DMS153 treated with DMSO at 0.1 percent for 48 hours (cell line): ENCODE results near the gene ERICH2.
"Not testable (repeated sequence)": the region's sequence is repeated elsewhere in the genome, so short reads cannot be mapped to it uniquely, and the experiment has no call there.

Source experiments
- DNase-seq: peaks from one replicate; lab custom pipeline; 2025; ENCODE audit not compliant: unreplicated experiment; lab: John Stamatoyannopoulos, UW

ERICH2 gene, protein sequence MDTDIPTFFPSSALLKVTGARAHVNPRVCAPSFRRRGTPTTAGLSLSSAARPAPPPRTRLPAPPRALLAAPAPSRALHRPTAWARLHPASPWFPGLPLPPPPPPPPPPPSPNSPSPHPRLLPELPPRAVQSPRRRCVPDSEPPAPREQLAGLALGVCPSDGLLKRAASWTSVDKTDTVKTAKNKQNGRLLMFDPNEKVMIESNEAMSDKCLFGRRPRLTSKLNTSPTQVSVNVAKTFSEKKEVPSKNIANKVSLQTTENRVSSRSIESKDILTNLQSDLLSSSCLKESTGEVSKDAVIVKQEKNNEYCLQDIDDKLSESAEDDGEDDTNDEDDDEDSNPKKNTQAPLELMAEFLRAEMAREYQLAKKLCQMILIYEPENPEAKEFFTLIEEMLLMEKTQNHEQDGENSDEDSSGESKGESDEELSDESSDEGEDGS

DNA sequence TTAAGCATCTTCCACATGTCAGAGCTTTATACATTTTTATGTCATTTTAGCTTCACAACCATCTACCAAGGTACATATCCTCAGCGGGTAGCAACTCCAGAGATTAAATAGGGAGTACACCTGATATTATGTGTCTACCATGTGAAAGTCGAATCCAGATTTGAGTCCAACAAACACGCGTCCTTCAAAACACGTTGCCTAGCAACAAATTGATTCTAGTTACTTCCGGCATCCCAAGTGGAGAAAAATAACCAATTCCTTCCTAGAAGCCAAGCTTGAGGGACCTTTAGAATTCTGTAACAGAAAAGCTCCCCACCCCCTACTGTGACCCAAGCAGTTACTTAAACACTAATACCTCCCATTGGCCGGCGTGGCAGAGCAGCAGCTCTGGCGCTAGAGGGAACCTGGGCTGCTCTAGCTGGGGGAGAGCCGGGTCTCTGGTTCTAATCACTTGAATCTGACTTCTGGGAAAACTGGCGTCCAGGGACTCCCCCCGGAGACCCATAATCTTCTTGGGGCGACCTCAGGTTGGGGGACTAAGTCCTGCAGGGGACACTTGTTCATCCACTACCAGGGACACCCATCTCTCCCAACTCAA is at the start of gene ERICH2:
ERICH2 (plus strand) TSS at position 371 of the 598 bp plus-strand sequence. CDS start 304 bp downstream, outside the sequence.
- DNase-seq, result peak; percentile 72

DNA sequence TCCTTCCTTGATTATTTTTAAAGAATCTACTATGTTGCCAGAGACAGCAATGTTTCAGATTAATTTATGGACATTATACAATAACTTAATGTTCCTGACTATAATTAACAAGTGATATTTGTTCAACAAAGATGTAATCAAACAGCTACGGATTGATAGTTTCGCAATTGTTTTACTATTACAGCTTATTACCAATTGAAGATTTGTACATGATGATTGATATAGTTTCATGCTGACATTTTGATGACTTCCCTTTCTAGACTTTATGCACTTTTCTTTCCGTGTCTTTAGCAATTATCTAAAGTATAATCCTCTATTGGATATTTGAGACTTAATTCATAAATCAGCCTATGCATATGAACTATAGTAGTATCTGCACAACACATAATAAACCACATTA is 48.5 kb upstream of the ERICH2 start:
- no peak for DNase-seq

DNA sequence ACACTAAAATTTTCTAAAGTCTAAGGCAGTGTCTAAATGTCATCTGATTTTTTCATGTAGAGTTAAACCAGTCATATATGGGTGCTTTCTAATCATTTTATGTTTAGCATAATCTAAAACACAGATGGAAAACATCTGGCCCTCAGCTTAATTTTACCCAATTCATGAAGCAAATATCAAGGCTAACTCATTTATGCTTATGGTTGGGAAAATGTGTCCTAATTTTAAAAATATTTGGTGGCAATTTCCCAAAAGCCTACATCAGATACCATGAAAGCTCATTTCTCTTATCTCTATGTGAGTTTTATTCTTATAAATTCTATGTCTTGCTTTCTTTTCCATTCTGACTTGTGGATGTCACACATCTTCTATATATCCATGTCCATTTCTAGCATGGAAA is 47.9 kb upstream of the ERICH2 start:
- DNase-seq, result no peak

DNA sequence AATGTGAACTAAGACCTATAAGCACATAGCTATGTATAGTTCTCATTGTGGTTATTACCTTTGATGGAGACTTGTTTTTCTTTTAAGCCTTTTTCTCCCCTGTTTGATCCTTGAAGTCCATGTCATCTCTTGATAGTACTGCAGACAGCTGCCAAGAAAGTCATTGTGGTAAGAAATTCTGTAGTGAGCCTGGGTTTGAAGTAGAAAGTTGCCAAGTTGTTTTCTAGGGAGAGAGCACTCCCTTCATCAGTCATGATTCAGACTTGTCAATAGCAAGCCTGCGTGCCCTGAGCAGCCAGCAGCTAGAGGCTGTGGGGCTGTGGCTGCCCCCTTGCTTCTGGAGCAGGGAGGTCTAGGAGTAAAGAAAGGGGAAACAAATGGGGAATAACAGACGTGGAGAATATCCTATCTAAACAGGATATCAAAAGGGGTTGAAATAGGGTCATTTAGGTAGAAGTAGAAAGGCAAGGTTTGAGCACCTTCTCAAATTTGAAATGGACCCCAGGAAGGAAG is 46.7 kb upstream of the ERICH2 start:
- no peak for DNase-seq

DNA sequence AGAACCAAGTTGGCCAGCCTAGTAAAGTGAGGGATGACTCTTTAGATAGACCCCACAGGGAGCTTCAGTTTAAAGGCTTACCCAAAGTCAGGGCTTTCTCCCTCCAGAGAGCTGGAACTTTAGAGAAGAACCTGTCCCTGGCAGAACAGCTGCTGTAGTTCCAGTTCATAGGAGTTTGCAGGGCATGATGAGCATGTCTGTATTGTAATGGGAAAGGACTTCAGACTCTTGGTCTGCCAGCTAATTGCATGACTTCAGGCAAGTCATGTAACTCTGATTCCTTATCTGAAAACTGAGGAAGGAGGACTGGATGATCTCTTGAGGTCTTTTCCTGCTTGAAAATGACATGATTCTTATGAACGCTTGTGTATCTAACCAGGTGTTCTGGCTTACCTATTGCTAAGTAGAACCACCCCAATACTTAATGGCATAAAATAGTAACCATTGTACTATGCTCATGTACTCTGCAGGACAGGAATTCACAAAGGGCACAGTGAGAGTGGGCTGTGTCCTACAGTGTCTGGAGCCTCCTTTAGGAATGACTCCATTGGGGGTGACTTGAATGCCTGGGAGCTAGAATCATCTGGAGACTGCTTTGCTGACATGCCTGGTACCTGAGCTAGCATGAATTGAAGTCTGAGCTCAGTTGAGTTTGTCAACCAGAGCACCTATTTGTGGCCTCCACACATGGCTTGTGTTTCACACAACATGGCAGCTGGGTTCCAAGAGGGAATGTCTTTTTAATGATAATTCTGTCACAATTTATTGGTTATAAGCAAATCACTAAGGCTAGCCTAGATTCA is 36.2 kb upstream of the ERICH2 start:
- DNase-seq, result no peak

DNA sequence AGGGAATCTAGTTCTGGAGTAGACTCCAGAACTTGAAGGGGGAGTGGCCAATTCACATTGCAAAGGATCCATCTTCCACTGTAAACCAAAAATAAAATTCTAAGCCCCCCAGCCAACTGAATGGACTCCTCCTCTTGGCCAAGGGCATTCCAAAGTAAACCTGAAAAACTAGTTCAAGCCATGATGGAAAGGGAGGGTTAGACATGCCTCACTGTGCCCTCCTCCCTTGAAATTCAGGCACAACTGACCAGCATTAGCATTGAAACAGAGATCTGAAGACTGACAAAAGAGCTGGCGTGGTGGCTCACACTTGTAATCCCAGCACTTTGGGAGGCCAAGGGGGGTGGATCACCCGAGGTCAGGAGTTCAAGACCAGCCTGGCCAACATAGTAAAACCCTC is 35.6 kb upstream of the ERICH2 start:
- not testable (repeated sequence) for DNase-seq

DNA sequence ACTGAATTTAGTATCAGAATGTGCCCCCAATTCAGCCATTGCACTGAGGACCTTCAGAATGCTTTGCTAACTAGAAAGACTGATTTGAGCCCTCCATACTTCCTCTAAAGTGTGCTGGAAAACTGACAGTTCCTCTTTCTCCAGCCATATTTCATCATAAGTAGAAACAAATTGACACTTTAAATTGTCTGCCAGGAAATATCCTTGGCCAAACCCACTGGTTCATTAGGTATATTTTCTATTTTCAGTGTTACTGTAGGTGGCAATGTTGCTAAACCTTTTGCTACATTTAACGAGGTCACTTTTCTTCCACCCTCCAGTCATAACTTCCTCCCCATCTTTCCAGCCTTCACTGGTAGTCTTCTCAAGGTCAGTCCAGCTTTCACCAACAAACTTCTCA is 33.5 kb upstream of the ERICH2 start:
- no peak for DNase-seq

DNA sequence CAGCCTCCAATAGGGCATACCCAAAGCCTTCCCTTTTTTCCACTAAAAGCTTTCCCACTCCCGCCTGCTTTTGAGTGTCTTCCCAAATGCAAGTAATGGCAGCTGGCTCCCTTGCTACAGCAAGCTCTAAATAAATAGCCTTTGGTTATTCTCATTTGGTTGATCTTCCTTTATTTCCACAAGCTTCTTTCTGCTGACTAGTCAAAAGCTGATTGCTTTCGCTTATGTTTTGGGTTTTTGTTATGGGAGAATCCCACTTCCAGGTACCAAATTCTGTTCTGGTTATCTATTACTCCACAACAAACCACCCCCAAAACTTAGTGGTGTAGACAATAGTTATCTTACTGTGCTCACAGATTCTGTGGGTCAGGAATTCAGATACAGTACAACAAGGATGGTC is 32.8 kb upstream of the ERICH2 start:
- no peak for DNase-seq

DNA sequence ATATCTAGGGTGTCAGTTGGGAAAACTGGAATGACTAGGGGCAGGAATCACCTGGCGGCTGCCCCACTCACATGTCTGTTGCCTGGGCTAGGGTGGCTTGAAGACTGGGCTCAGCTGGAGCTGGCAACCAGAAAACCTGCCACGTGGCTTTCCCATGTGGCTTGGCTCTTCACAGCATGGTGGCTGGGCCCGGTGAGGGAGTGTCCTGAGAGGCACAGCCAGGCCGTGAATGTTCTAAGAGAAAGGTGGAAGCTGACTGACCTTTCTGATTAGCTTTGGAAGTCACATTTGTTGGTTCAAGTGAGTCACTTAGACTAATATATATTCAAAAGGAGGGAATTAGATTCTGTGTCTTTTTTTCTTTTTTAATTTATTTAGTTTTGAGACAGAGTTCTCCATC is 32.4 kb upstream of the ERICH2 start:
- no peak for DNase-seq

DNA sequence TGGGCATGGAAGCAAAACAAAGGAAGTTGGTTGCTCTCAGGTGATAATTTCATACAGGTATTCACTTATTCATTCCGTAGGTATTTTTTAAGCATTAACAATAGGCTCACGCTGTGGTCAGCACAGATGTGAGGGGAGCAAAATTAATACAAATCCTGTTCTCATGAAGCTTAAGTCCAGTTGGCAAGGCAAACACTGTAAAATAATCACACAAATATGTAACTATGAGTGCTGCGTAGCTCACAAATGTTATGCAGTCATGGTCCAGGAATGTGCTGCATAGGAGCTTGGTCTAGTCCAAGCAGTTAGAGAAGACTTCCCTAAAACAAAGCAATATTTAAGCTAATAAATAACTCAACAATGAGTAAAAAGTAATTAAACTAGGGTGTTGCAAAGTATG is 31.1 kb upstream of the ERICH2 start:
- DNase-seq, result no peak

DNA sequence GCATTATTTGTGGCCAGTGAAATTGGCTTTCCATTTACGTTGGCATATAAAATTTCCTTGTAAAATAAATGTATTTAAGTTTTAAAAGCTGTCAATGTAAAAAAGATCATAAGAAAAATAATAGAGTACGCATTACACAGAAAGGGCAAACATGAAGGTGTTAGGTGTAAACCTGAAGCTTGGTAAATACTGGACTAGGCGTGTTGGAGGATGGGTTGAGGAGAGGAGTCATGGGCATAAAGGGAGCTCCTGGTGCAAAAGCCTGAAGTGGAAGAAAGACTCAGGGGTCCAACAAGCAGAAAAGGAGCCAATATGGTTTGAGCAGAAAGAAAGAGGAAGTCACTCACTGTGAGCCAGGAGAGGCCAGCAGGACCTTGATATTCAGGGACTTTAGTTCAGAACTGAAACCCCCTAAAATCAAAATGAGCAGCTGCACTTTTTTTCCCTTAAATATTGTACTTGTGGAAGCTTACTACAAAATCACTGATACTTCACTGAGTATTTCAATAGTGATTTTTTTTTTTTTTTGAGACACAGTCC is 30.6 kb upstream of the ERICH2 start:
- no peak for DNase-seq

DNA sequence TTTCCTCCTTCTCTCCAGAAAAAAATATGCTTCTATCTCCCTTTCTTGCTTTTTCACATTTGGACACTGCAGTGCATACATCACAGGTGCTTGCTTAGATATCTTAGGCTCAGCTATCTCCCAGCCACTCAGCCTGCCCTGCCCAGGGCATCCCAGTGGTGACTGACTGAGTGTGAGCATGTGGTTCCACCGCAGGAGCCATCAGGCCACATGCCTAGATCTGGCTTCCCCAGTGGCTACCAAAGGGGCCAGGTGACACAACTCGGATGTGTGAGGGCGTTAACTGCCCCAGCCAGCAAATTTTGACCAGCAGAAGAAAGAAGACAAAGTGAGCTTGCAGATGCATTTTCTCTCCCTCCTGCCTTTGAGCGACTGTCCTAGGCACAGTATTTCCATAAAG is 29.5 kb upstream of the ERICH2 start:
- DNase-seq, result no peak

DNA sequence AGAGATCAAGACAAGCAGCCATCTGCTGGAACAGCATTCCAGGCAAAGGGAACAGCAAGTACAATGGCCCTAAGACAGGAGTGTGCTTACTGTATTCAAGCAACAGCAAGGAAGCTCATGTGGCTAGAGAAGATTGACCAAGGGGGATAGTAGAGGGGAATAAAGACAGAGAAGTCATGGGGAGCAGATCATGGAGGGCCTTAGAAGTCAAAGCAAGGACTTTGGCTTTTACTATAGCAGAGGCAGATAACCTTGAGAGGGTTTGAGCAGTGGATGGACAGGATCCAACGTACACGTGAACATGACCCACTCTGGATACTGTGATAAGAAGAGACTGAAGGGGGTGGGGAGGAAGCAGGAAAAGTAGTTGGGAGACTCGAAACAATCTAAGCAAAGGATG is 28.2 kb upstream of the ERICH2 start:
- DNase-seq, result no peak

DNA sequence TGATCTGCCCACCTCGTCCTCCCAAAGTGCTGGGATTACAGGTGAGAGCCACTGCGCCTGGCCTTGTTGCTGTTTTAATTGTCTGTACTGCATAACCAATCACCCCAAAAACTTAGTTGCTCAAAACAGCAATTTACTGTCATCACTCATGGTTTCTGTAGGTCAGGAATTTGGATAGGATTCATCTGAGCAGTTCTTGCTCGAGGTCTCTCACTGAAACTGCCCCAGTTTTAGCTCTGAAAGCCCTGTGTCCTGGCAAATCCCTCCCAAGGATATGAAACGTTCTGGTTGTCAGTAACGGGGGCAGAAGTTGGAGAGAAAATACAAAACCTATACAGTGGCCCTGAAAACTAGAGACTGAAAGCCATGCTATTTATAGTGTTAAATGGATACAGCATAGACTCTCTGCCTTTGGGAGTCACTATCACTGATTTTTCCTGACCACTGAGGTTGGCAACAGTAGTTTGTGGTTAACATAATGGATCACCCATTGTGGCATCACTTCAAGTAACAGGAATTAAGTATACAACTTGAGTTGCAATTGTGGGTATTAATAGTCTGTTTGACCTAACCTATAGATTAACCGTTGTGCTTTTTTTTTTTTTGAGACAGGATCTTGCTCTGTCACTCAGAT is 27.2 kb upstream of the ERICH2 start:
- DNase-seq, result no peak

DNA sequence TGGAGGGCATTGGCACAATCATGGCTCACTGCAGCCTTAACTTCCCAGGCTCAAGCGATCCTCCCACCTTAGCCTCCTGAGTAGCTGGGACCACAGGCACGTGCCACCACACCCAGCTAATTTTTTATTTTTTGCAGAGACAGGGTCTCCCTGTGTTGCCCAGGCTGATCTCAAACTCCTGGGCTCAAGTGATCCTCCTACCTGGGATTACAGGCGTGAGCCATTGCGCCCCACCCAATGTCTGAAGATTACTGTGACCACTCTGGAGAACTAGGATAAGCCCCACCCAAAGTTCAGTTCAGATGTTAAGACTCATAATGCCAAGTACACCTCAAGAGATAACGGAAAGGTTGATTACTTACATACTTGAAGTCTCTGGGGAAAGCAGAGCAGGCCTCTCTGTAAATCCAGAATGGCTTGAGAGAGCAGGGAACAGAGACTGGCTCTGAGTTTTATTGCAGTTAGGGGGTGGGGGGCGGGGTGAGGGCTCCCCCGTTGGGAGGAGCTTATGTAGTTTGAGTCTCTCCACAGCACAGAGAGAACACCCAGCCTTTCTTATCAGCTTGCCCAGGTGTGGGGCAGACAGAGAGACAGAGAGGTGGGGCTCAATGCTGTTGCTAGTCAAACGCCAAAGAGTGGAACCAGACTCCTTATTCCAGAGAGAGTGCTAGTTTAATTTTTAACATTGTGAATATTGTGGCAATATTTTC is 26.5 kb upstream of the ERICH2 start:
- DNase-seq, result no peak

DNA sequence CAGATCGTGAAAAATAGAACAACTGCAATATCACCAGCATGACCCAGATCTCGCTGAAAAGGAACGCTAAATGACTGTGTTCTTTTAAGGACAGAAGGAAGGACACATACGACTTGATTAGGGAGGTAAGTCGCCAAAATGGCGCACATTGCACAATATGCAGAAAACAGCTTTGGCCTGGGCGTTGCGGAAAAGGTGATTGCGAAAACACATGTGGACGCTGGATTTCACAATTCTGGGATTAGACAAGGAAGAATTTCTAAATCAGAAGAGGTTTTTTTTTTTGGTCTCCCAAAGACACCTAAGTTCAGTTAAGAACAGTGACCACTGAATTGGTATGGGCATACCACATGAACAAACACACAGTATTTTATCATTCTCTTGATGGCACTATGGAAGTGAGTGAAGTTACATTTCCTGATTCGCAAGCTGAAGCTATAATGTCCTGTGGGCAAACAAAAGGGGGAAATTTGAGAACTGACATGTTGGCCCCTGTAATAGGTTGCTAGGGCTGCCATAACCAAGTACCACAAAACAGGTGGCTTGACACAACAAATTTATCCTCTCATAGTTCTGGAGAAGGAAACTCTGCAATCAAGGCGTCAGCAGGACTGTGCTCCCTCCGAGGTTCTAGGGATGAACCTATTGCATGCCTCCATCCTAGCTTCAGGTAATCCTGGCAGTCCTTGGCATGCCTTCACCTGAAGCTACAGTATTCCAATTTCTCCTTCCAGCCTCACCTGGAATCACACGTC is 25.8 kb upstream of the ERICH2 start:
- DNase-seq, result no peak

DNA sequence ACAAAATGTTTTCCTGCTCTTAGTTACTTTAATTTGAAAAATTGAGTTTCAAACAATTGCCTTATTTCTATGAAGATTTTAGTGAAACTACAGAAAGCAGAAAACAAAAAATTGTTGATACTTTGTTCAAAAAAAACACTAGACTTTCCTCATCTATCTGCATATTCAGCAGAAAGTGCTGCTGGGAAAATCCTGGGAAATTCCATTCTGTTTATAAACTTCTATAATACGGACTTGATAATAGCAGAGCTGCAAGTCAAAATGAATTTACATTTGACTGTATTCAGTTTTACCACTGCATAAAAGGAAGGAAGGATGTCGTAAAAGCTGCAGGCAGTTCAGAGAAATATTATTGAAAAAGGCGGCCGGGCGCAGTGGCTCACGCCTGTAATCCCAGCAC is 24.9 kb upstream of the ERICH2 start:
- no peak for DNase-seq

DNA sequence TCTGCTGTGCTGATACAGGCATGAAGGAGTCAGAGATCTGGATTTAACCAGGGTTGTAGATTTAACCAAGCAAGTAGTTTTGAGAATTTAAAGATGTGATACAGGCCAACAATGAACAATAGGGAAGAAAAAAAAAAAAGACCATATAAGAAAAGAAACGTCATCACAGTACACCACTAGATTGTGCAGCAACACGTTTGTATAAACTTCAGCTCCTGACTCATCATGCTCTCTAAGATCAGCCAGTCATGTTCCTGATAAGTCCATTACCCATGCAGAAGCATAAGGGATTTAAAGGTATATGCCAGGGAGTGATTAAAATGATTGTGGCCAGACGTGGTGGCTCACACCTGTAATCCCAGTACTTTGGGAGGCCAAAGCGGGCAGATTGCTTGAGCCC is 22.3 kb upstream of the ERICH2 start:
- no peak for DNase-seq

DNA sequence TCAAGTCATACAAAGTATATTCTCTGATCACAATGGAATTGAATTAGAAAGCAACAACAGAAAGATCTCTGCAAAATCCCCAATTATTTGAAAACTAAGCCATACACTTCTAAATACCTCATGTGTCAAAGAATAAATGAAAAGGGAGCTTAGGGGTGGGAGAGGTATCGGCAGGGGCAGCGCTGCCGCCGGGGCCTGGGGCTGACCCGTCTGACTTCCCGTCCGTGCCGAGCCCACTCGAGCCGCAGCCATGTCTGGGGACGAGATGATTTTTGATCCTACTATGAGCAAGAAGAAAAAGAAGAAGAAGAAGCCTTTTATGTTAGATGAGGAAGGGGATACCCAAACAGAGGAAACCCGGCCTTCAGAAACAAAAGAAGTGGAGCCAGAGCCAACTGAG is 18.6 kb upstream of the ERICH2 start:
- not testable (repeated sequence) for DNase-seq

DNA sequence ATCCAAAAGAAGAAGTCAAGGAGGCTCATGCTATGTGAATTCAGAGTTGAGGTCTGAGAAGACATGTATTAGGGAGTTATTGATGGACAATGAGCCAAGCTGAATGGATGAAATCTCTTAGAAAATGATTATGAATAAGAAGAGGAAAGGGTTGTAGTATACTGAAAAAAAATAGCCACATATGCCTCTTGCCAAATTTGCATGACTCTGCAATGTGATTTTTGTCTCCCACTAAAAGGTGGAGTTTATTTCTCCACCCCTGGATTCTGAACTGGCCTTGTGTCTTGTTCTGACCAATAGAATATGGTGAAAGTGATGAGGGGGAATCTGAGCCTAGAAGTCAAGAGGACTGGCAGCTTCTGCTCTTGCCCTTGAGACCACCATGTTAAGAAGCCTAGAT is 8.6 kb upstream of the ERICH2 start:
- DNase-seq, result no peak
